Stimulated activated CD8-positive, alpha-beta memory T cell treated with anti-CD3 and anti-CD28 coated beads, Interleukin-12 subunit alpha, Interleukin-12 subunit beta, amount 100 ng/mL, for 4 hours (primary cell): ENCODE results near the gene FAR1.

ENCODE experiments used
- DNase-seq: peaks from one replicate; pipeline ENCODE4 v3.0.0-alpha.2; 2020; ENCODE audit warnings: low read depth

The FAR1 gene

DNA sequence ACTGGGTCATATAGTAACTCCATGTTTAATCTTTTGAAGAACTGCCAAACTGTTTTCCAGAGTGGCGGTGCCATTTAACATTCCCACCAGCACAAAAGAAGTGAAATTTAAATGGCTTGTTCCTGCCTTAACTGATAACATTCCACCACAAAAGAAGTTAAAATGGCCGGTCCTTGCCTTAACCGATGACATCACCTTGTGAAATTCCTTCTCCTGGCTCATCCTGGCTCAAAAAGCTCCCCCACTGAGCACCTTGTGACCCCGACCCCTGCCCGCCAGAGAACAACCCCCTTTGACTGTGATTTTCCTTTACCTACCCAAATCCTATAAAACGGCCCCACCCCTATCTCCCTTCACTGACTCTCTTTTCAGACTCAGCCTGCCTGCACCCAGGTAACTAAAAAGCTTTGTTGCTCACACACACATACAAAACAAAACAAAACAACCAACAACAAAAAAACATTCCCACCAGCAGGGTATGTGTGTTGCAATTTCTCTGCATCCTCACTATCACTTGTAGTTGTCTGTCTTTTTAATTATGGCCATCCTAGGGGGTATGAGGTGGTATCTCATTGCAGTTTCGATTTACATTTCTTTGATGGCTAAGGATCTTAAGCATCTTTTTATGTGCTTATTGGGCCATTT, 109.0 kb downstream of the FAR1 start:
- DNase-seq, result no peak

DNA sequence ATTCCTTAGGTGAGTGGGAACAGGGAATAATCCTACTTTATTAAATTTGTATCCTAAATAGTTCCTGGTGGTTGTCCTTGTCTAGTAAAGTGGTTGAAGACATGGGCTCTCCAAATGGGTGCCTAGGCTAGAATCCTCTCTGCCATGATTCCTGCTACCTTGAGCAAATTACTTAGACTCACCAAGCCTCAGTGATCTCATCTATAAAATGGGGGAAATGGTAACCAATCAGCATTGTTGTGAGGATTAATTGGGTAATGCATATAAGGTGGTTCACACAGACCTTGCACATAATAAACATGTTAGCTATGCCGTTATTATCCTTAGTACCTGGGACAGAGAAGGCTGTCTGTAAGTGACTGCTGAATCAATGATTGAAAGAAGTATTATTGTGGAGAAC, 109.9 kb downstream of the FAR1 start:
- no peak for DNase-seq

DNA sequence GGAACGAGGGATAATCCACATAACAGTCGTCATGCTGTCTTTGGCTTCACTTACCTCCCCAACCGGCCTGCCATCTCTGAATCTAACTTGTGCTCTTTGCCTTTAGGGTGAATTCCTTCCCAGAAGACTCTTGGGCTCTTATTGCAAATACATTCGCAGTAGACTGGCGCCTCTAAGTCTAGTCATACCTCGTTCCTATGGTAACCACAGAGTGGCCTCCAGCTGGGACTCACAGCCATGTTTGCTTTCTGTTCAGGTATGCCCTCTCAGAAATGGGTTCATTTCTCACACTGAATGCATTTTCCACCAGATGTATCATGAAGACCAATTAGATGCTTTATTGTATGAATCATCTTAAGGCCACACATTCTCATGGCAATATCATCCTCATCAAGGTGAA, 112.7 kb downstream of the FAR1 start:
- DNase-seq, result no peak
